ENCODE measurements around the gene KCNAB1.

KCNAB1 gene

DNA sequence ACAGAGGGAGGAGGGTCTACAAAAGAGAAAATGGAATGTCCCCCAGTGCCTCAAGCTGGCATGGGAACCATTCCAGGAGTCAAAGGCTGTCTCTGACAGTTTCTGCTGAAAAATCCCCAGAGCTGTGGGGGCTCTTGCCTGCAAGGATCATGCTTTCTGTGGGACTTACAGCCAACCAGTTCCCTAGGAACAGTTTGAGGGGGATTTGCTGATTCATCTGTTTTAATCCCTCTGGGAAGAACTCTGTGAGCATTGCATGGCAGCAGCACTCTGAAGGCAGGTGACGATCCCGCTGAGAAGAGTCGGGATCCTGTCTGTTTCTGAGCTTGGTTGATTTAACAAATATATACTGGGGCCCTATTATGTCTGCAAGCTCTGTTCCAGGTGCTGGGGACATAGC lies 258.5 kb downstream of the KCNAB1 start:
- CTCF ChIA-PET, result no interaction called here

GRCh38 chr3:156379327-156379726 lies 258.9 kb downstream of the KCNAB1 start:
- no peak overlapping the region for H3K27ac ChIP-seq
- no peak for DNase-seq (ENCODE audit: low spot score)
- TF ChIP-seq, protein P1, sequence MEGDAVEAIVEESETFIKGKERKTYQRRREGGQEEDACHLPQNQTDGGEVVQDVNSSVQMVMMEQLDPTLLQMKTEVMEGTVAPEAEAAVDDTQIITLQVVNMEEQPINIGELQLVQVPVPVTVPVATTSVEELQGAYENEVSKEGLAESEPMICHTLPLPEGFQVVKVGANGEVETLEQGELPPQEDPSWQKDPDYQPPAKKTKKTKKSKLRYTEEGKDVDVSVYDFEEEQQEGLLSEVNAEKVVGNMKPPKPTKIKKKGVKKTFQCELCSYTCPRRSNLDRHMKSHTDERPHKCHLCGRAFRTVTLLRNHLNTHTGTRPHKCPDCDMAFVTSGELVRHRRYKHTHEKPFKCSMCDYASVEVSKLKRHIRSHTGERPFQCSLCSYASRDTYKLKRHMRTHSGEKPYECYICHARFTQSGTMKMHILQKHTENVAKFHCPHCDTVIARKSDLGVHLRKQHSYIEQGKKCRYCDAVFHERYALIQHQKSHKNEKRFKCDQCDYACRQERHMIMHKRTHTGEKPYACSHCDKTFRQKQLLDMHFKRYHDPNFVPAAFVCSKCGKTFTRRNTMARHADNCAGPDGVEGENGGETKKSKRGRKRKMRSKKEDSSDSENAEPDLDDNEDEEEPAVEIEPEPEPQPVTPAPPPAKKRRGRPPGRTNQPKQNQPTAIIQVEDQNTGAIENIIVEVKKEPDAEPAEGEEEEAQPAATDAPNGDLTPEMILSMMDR (conservative IDR thresholded peaks at IDR 0.05; ENCODE audit: low read depth), result no peak
- POLR2A ChIA-PET (ENCODE audit: low non-redundant PET), result no interaction called here
- CTCF ChIA-PET, result no interaction called here

More for the DNA sequence above, 258.5 kb downstream of the KCNAB1 start:
- no peak overlapping the region for H3K27ac ChIP-seq
- no peak for DNase-seq (ENCODE audit: low spot score)
- TF ChIP-seq, protein P1 (conservative IDR thresholded peaks at IDR 0.05; ENCODE audit: low read depth), result no peak
- POLR2A ChIA-PET (ENCODE audit: low non-redundant PET), result no interaction called here

- TF ChIP-seq, protein P1 (conservative IDR thresholded peaks at IDR 0.05; ENCODE audit: low read depth), result no peak
- CTCF ChIA-PET, result interaction anchor here (0.5 to 2.4 kb wide), 4 partner anchors 16 to 842 kb away, joined by 3 to 14 read pairs (median 6); no protein-coding TSS in a partner anchor
- POLR2A ChIA-PET (ENCODE audit: low non-redundant PET), result no interaction called here
Observed at GRCh38 chr3:156381253-156381652, 260.9 kb downstream of the KCNAB1 start.

DNA sequence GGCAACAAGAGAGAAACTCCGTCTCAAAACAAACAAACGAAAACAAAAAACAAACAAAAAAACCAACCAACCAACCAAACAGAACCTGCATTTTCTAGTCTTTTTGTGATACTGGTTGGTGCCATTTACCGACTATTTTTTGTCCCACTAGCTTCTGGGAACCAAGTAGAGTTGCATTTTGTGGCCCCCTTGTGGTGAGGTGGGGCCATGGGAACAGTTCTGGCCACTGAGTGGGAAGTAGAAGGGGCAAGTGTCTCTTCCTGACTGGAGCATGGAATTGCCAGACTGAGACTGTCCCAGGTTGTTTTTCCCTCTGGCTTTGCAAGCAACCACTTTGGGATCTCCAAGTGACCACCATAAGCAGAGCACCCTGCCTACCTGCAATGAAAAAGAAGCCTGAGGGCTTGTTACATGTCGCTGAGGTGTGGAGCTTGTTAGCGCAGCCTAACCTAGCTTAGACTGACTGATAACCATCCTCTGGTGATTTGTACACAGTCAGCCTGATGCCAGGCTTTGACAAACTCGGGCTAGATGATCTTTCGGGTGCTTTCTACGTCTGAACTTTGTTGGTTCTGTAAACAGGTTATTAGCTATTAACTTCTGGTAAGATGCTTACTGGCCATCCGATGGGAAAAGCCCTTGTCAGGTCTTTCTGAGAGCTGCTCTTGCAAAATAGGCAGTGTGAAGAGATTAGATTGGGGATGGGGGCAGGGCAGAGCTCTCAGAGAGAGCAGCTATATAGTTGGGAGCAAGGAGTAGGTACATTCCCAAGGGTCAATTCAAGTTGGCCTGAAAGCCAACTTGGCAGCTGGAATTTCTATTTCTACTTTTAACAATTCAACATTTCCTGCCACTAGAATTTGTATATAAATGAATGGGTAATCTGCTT lies 262.3 kb downstream of the KCNAB1 start:
- TF ChIP-seq, protein P1 (conservative IDR thresholded peaks at IDR 0.05; ENCODE audit: low read depth), result peak; percentile 52
- no peak overlapping the region for H3K27ac ChIP-seq
- CTCF ChIA-PET, result interaction anchor here (0.6 to 2.4 kb wide), 10 partner anchors 11 to 301 kb away, joined by 3 to 14 read pairs (median 4); no protein-coding TSS in a partner anchor
- DNase-seq (ENCODE audit: low spot score), result peak; percentile 45
- POLR2A ChIA-PET (ENCODE audit: low non-redundant PET), result no interaction called here

More at GRCh38 chr3:156381253-156381652, 260.9 kb downstream of the KCNAB1 start:
- H3K27ac ChIP-seq, result no peak overlapping the region
- no peak for DNase-seq (ENCODE audit: low spot score)

DNA sequence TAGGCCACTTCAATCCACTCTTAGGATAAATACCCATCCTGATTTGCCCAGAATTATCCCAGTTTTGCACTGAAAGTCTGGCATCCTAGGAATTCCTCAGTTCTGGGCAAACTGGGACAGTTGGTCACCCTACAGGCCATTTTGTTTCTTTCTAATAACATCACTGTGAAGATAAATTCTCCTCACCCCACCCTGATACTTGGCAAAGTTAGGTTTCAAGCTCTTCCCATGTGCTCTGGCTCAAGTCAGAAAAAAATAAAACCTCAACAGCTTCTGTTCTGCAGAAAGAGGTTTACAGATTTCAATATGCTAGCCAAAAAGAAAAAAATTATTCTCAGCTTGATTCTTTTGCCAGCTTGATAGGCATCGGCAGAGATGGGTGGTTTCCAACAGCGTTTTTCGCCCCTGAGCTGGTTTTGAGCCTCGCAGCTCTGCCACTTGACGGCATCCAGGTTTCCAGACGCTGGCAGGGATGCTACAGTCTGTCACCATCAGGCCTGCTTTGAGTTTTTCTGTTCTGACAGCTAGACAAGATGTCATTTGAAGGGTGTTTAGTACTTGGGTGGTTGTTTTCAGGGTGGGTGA lies 263.2 kb downstream of the KCNAB1 start:
- no peak overlapping the region for H3K27ac ChIP-seq
- DNase-seq (ENCODE audit: low spot score), result no peak
- TF ChIP-seq, protein P1 (conservative IDR thresholded peaks at IDR 0.05; ENCODE audit: low read depth), result no peak
- POLR2A ChIA-PET (ENCODE audit: low non-redundant PET), result no interaction called here
- CTCF ChIA-PET, result interaction anchor here (1.0 to 2.4 kb wide), 5 partner anchors 14 to 233 kb away, joined by 3 to 14 read pairs (median 6); no protein-coding TSS in a partner anchor

DNA sequence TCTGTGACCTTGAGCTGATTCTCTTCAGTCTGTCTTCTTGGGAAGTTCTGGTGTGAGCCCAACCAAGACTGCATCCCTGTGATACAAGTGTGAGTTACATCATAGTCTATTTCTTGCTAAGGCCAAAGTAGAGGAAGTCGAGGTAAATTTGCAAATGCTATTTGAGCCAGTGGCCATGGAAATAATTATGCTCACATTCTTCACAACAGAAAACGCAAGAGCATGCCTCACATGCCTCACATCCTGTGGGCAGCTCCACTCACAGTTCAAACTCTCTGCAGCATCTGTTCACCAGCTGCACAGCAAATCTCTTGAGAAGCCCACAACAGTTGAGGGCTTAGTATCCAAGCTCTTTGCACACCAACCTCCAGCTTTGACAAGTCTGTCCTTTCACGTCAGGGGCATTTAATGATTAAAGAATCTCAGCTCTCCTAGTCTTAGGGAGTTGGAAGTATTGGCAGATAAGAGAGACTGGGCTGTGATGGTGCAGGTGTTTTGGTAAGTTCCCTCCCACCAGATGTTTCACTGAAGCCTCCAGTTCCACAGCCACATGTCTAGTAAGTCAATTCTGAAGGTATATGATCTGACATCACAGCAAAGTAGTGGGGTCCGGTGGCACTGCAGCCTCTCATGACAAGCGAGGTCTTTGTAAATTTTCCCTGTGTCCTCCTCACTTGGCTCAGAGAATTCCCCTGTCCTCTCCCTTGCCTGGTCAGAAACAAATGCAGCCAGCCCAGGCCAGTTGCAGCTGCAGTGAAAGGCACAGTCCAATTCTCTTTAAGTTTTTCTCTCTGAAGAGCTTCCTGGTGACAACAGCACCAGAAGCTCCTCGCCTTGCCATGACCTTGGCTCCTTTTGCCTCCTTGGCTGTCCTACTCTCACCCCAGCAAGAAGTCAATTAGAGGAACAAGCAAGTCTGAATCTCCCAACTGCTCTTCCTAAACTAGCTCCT lies 268.4 kb downstream of the KCNAB1 start:
- ChIA-PET POLR2A (ENCODE audit: low non-redundant PET) (no interaction called here), CTCF (no interaction called here)
- no peak for DNase-seq (ENCODE audit: low spot score)
- TF ChIP-seq, protein P1 (conservative IDR thresholded peaks at IDR 0.05; ENCODE audit: low read depth), result no peak
- H3K27ac ChIP-seq, result no peak overlapping the region

Data from RWPE1 (cell line).